Neural cell (in vitro differentiated cells): ENCODE results near the gene CRYGN. TPM values are rescaled to one million over a fixed set of nuclear protein-coding genes. Genes with fewer than 3 reads are reported as not detected.

ENCODE experiments used
- H2AFZ ChIP-seq: fragments of 200-600, 300-800 bp; sonication (generic), shearing (Covaris generic); 2 replicates; pipeline ENCODE4 v1.6.0; 2014; ENCODE audit warnings: low read depth, mild to moderate bottlenecking, antibody characterized with exemption, low read length, moderate library complexity
- H3F3A ChIP-seq: fragments of 200-600 bp; shearing (Covaris generic); 2 replicates; pipeline ENCODE4 v1.6.1; 2016; ENCODE audit warnings: mild to moderate bottlenecking, moderate library complexity, mixed read lengths, antibody characterized with exemption, low read length; ENCODE audit not compliant: insufficient read depth, poor library complexity, severe bottlenecking
- H3K27ac ChIP-seq: fragments of 200-600, 300-800 bp; sonication (generic), shearing (Covaris generic); 2 replicates; pipeline ENCODE4 v1.5.1; 2014; ENCODE audit warnings: mild to moderate bottlenecking, low read length, moderate library complexity
- H3K27me3 ChIP-seq: fragments of 300-800, 200-600 bp; sonication (generic), shearing (Covaris generic); 2 replicates; pipeline ENCODE4 v1.6.0; 2014; ENCODE audit warnings: mild to moderate bottlenecking, low read depth, low read length, moderate library complexity; ENCODE audit not compliant: insufficient read depth
- H3K36me3 ChIP-seq: fragments of 300-800, 200-600 bp; sonication (generic), shearing (Covaris generic); 2 replicates; pipeline ENCODE4 v1.5.1; 2014; ENCODE audit warnings: mild to moderate bottlenecking, antibody characterized with exemption, low read length, moderate library complexity; ENCODE audit not compliant: insufficient read depth
- H3K4me2 ChIP-seq: fragments of 300-800, 200-600 bp; sonication (generic), shearing (Covaris generic); 2 replicates; pipeline ENCODE4 v1.6.0; 2014; ENCODE audit warnings: mild to moderate bottlenecking, low read length
- H3K4me3 ChIP-seq: fragments of 300-800, 200-600 bp; sonication (generic), shearing (Covaris generic); 2 replicates; pipeline ENCODE4 v1.5.1; 2014; ENCODE audit warnings: mild to moderate bottlenecking, low read length, moderate library complexity
- H3K79me2 ChIP-seq: fragments of 200-600 bp; shearing (Covaris generic); replicated peaks from 2 replicates; pipeline ENCODE4 v1.6.0; 2014; ENCODE audit warnings: mild to moderate bottlenecking, low read length, moderate library complexity; ENCODE audit not compliant: insufficient read depth
- H3K9ac ChIP-seq: fragments of 300-800, 200-600 bp; sonication (generic), shearing (Covaris generic); 2 replicates; pipeline ENCODE4 v1.6.1; 2016; ENCODE audit warnings: mild to moderate bottlenecking, low read length, mixed read lengths
- H3K9me2 ChIP-seq: fragments of 200-600 bp; shearing (Covaris generic); 2 replicates; pipeline ENCODE4 v1.6.1; 2016; ENCODE audit warnings: mild to moderate bottlenecking, low read length, mixed read lengths; ENCODE audit not compliant: insufficient read depth
- H3K9me3 ChIP-seq: fragments of 200-600, 300-800 bp; sonication (generic), shearing (Covaris generic); 2 replicates; pipeline ENCODE4 v1.6.1; 2016; ENCODE audit warnings: mild to moderate bottlenecking, mixed run types, low read length, moderate library complexity, mixed read lengths
- H4K20me1 ChIP-seq: fragments of 200-600 bp; shearing (Covaris generic); 2 replicates; pipeline ENCODE4 v1.6.1; 2016; ENCODE audit warnings: mild to moderate bottlenecking, mixed run types; ENCODE audit not compliant: insufficient read depth
- EP300 ChIP-seq: fragments of 450-650 bp; conservative IDR thresholded peaks from 2 replicates; pipeline ENCODE4 v1.6.1; 2014; ENCODE audit warnings: antibody characterized with exemption, mild to moderate bottlenecking, moderate library complexity; ENCODE audit not compliant: poor library complexity, severe bottlenecking
- EZH2 ChIP-seq: fragments of 200-600, 300-800 bp; shearing (Covaris generic), sonication (generic); IDR thresholded peaks from 2 replicates; pipeline ENCODE4 v1.6.1; 2014; ENCODE audit warnings: antibody characterized with exemption, low read length, borderline replicate concordance, mild to moderate bottlenecking; ENCODE audit not compliant: insufficient read depth, poor library complexity, severe bottlenecking
- MXI1 ChIP-seq: fragments of 450-650 bp; conservative IDR thresholded peaks from 2 replicates; pipeline ENCODE4 v1.6.1; 2014; ENCODE audit warnings: antibody characterized with exemption, mild to moderate bottlenecking; ENCODE audit not compliant: poor library complexity, severe bottlenecking
- RAD21 ChIP-seq: fragments of 450-650 bp; conservative IDR thresholded peaks from 2 replicates; pipeline ENCODE4 v1.6.1; 2014; ENCODE audit warnings: antibody characterized with exemption, mild to moderate bottlenecking, moderate library complexity
- SMC3 ChIP-seq: fragments of 450-650 bp; conservative IDR thresholded peaks from 2 replicates; pipeline ENCODE4 v1.6.1; 2014; ENCODE audit warnings: antibody characterized with exemption, mild to moderate bottlenecking, moderate library complexity; ENCODE audit not compliant: poor library complexity
- TAF1 ChIP-seq: IDR thresholded peaks from 2 replicates; pipeline ENCODE4 v1.6.1; 2012; ENCODE audit warnings: low read depth
- polyA plus RNA-seq: library from polyadenylated mRNA; depleted of rRNA; stranded (reverse); fragments of >200 nt; gene quantifications from 2 replicates; pipeline ENCODE4 v1.2.3, GENCODE V29; 2014
- TF ChIP-seq, protein P1 (sequence below): fragments of 450-650 bp; IDR thresholded peaks from 2 replicates; pipeline ENCODE4 v1.5.1; 2014; ENCODE audit warnings: antibody characterized with exemption, mild to moderate bottlenecking, moderate library complexity; ENCODE audit not compliant: poor library complexity, severe bottlenecking
- TF ChIP-seq, protein P2 (sequence below): IDR thresholded peaks from 2 replicates; pipeline ENCODE4 v1.6.1; 2012; ENCODE audit warnings: borderline replicate concordance

Gene CRYGN
- polyA plus RNA-seq, 1 donor from 2014 or later = not detected

DNA sequence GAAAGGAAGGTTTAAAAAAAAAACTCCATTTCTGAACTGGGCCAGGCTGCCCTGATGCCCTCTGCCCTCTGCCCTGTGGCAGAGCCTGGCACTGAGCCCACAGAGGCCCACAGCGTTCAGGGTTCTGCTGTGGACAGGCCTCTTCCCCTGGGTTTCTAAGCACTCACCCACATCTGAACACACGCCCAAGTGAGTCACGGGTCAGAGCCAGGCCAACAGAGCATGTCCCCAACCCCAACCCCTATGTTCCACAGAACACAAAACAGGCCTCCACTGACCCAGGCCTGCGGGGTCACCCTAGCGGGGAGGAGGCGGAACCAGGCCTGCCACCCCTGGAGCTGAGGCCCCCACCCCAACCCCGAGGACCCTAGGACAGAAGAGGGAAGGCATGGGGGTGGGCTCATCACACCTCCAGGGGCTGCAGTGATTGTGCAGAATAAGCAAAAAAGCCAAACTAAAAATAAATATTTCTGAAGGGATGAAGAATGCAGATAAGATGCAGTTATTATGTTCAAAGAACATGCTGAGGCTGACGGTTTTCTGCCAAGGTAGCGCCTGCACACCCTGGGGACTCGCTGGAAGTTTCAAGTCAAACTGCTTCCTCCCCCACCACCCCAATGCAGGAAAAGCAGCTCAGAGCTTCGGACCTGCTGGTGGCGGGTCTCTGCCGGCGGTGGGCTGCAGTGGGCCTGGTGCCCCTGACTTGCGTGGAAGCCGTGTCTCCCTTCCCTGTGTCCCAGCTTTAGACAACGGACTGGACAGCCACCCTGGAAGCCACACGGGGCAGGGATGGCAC, 35.5 kb downstream of the CRYGN start:
- Histone ChIP-seq H4K20me1 (no peaks in the 10 kb centered on the region), H3K36me3 (no peaks in the 10 kb centered on the region), H3K9ac (no peak overlapping the region), H3K27me3 (no peaks in the 10 kb centered on the region), H3F3A (no peaks in the 10 kb centered on the region), H2AFZ (no peak overlapping the region), H3K4me3 (no peak overlapping the region), H3K9me2 (no peaks in the 10 kb centered on the region), H3K4me2 (no peak overlapping the region), H3K27ac (peak overlapping the region; percentile 28), H3K9me3 (no peaks in the 10 kb centered on the region), H3K79me2 (no peaks in the 10 kb centered on the region)
- TF ChIP-seq MXI1 (no peak), SMC3 (no peak), EZH2 (no peak), EP300 (no peak)
- TF ChIP-seq, protein P1, sequence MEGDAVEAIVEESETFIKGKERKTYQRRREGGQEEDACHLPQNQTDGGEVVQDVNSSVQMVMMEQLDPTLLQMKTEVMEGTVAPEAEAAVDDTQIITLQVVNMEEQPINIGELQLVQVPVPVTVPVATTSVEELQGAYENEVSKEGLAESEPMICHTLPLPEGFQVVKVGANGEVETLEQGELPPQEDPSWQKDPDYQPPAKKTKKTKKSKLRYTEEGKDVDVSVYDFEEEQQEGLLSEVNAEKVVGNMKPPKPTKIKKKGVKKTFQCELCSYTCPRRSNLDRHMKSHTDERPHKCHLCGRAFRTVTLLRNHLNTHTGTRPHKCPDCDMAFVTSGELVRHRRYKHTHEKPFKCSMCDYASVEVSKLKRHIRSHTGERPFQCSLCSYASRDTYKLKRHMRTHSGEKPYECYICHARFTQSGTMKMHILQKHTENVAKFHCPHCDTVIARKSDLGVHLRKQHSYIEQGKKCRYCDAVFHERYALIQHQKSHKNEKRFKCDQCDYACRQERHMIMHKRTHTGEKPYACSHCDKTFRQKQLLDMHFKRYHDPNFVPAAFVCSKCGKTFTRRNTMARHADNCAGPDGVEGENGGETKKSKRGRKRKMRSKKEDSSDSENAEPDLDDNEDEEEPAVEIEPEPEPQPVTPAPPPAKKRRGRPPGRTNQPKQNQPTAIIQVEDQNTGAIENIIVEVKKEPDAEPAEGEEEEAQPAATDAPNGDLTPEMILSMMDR = no peak

DNA sequence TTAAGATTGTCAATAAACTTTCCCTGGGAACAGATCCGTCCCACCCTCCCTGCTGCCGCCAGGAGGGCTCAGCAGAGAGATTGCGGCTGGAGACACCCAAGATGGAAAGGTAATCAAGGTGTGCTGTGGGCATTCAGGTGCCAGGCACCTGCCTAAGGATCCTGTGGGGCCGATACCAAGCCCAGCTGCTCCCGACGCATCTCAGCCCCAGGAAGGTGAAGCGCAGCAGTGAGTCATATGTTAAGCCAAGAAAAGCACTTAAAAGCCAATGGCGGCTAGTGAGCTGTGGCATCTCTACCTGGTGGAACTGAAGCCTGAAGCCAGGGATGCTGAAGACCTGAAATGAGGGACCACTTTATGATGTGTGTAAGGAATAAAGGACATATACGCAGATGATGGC, 36.2 kb downstream of the CRYGN start:
- Histone ChIP-seq H3K27ac (no peak overlapping the region), H3K4me2 (no peak overlapping the region), H4K20me1 (no peaks in the 10 kb centered on the region), H3F3A (no peaks in the 10 kb centered on the region), H3K9me3 (no peaks in the 10 kb centered on the region), H2AFZ (no peak overlapping the region), H3K36me3 (no peaks in the 10 kb centered on the region), H3K27me3 (no peaks in the 10 kb centered on the region), H3K79me2 (no peaks in the 10 kb centered on the region), H3K9me2 (no peaks in the 10 kb centered on the region), H3K9ac (no peak overlapping the region), H3K4me3 (no peak overlapping the region)
- no peak for TF ChIP-seq SMC3
- no peak for TF ChIP-seq EZH2
- no peak for TF ChIP-seq TAF1
- TF ChIP-seq, protein P2, sequence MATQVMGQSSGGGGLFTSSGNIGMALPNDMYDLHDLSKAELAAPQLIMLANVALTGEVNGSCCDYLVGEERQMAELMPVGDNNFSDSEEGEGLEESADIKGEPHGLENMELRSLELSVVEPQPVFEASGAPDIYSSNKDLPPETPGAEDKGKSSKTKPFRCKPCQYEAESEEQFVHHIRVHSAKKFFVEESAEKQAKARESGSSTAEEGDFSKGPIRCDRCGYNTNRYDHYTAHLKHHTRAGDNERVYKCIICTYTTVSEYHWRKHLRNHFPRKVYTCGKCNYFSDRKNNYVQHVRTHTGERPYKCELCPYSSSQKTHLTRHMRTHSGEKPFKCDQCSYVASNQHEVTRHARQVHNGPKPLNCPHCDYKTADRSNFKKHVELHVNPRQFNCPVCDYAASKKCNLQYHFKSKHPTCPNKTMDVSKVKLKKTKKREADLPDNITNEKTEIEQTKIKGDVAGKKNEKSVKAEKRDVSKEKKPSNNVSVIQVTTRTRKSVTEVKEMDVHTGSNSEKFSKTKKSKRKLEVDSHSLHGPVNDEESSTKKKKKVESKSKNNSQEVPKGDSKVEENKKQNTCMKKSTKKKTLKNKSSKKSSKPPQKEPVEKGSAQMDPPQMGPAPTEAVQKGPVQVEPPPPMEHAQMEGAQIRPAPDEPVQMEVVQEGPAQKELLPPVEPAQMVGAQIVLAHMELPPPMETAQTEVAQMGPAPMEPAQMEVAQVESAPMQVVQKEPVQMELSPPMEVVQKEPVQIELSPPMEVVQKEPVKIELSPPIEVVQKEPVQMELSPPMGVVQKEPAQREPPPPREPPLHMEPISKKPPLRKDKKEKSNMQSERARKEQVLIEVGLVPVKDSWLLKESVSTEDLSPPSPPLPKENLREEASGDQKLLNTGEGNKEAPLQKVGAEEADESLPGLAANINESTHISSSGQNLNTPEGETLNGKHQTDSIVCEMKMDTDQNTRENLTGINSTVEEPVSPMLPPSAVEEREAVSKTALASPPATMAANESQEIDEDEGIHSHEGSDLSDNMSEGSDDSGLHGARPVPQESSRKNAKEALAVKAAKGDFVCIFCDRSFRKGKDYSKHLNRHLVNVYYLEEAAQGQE = no peak
- no peak for TF ChIP-seq RAD21
